ENCODE measurements around the gene SOWAHD. TPM values are rescaled to one million over a fixed set of nuclear protein-coding genes. Genes with fewer than 3 reads are reported as not detected.
"Not testable (repeated sequence)": the region's sequence is repeated elsewhere in the genome, so short reads cannot be mapped to it uniquely, and the experiment has no call there.

SOWAHD gene
- total and polyA plus RNA-seq, 3 donors from 2014 or later: 8.9 to 21.4 (median 12.6) TPM

GRCh38 chrX:119763181-119763580, 4.8 kb downstream of the SOWAHD start:
- H3K9me3 ChIP-seq: no peaks in the 10 kb centered on the region
- DNase-seq: no peak
- no peaks in the 10 kb centered on the region for H3K4me1 ChIP-seq
- WGBS, 2 donors: 47% methylated on average over 7 of the region's 7 CpGs; no CpG with 5 or more reads in 1 of the 2 donors
- no peaks in the 10 kb centered on the region for H3K27me3 ChIP-seq
- H3K36me3 ChIP-seq (ENCODE audit: low read depth, missing control alignments): no peaks in the 10 kb centered on the region
- intact Hi-C loops (cut with DNase I; ENCODE audit: low total_unique reads): no loop called here
- no peak for TF ChIP-seq POLR2A (IDR thresholded peaks at IDR 0.05)
- no peak for TF ChIP-seq CTCF (IDR thresholded peaks at IDR 0.05)
- H3K27ac ChIP-seq: no peak overlapping the region
- no peak overlapping the region for H3K4me3 ChIP-seq

DNA sequence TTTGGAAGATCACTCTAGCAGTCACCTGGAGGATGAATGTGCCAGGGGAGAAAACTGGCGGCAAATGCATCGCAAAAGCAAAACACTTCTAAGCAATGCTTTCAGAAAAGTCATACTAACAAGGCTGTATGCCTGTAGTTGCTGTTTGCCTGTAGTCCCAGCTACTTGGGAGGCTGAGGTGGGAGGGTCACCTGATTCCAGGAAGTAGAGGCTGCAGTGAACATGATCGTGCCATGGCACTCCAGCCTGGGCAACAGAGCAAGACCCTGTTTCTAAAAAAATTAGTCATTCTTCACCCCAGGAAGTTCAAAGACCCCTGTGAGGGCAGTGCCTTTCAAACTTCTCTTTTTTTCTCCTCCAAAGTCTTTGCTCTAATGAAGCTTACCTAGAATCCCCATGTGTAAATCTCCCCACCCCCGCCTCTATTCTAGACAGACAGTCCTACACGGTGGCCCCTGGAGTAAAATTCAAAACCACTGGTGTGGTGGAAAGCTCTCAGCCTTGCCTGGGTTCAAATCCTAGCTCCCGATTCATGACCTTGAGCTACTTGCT, 5.5 kb downstream of the SOWAHD start:
- Histone ChIP-seq H3K27ac (no peak overlapping the region), H3K9me3 (no peaks in the 10 kb centered on the region), H3K4me3 (no peak overlapping the region), H3K4me1 (no peaks in the 10 kb centered on the region), H3K27me3 (no peaks in the 10 kb centered on the region), H3K36me3 (ENCODE audit: low read depth, missing control alignments) (no peaks in the 10 kb centered on the region)
- no peak for DNase-seq
- intact Hi-C loops (cut with DNase I; ENCODE audit: low total_unique reads): no loop called here
- WGBS, 2 donors: 87 to 90% methylated on average over 3 to 6 of the region's 6 CpGs
- TF ChIP-seq CTCF (IDR thresholded peaks at IDR 0.05) (no peak), POLR2A (IDR thresholded peaks at IDR 0.05) (no peak)

DNA sequence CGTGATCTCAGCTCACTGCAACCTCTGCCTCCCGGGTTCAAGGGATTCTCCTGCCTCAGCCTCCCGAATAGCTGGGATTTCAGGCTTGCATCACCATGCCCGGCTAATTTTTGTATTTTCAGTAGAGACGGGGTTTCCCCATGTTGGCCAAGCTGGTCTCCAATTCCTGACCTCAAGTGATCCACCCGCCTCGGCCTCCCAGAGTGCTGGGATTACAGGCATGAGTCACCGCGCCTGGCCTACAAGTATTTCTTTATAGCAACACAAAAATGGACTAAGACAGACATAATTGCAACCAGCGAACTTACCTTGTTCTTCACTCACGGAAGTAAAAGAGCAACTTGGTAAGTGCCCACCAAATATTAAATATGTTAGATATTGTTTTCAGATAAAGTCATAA, 10.0 kb downstream of the SOWAHD start:
- H3K27me3 ChIP-seq; H3K4me3 ChIP-seq; H3K36me3 ChIP-seq (ENCODE audit: low read depth, missing control alignments); H3K9me3 ChIP-seq; intact Hi-C loops (cut with DNase I; ENCODE audit: low total_unique reads); H3K4me1 ChIP-seq; DNase-seq; H3K27ac ChIP-seq: not testable (repeated sequence)
- WGBS, 2 donors: 62 to 84% methylated on average over 3 to 11 of the region's 11 CpGs

- WGBS, 2 donors: 57 to 94% methylated on average over 2 to 3 of the region's 3 CpGs
Observed at GRCh38 chrX:119769388-119769787, 11.0 kb downstream of the SOWAHD start.

GRCh38 chrX:119775517-119776238, 17.3 kb downstream of the SOWAHD start:
- H3K27me3 ChIP-seq: no peaks in the 10 kb centered on the region
- 29 to 45% methylated on average over 11 to 15 of the region's 15 CpGs for WGBS, 2 donors
- no peaks in the 10 kb centered on the region for H3K36me3 ChIP-seq (ENCODE audit: low read depth, missing control alignments)
- peak; percentile 66 for DNase-seq
- no peak overlapping the region for H3K4me3 ChIP-seq
- TF ChIP-seq CTCF (IDR thresholded peaks at IDR 0.05) (no peak), POLR2A (IDR thresholded peaks at IDR 0.05) (no peak)
- no peaks in the 10 kb centered on the region for H3K9me3 ChIP-seq
- no peak overlapping the region for H3K27ac ChIP-seq
- intact Hi-C loops (cut with DNase I; ENCODE audit: low total_unique reads): no loop called here
- no peaks in the 10 kb centered on the region for H3K4me1 ChIP-seq

More at GRCh38 chrX:119769388-119769787, 11.0 kb downstream of the SOWAHD start:
- H3K27me3 ChIP-seq; DNase-seq; H3K36me3 ChIP-seq (ENCODE audit: low read depth, missing control alignments); H3K4me1 ChIP-seq; H3K9me3 ChIP-seq; H3K27ac ChIP-seq; H3K4me3 ChIP-seq; intact Hi-C loops (cut with DNase I; ENCODE audit: low total_unique reads): not testable (repeated sequence)

GRCh38 chrX:119778829-119779228, 20.4 kb downstream of the SOWAHD start:
- H3K4me3 ChIP-seq: no peak overlapping the region

More at GRCh38 chrX:119778829-119779228, 20.4 kb downstream of the SOWAHD start:
- Histone ChIP-seq H3K4me1 (no peaks in the 10 kb centered on the region), H3K27me3 (no peaks in the 10 kb centered on the region), H3K27ac (no peak overlapping the region), H3K36me3 (ENCODE audit: low read depth, missing control alignments) (no peaks in the 10 kb centered on the region), H3K9me3 (no peaks in the 10 kb centered on the region)
- 75 to 88% methylated on average over 5 of the region's 5 CpGs for WGBS, 2 donors
- intact Hi-C loops (cut with DNase I; ENCODE audit: low total_unique reads): no loop called here
- TF ChIP-seq POLR2A (IDR thresholded peaks at IDR 0.05) (no peak), CTCF (IDR thresholded peaks at IDR 0.05) (no peak)
- no peak for DNase-seq
